Fibroblast of the aortic adventitia (primary cell): Measurements from ENCODE around the gene SMIM21. TPM values are rescaled to one million over a fixed set of nuclear protein-coding genes. Genes with fewer than 3 reads are reported as not detected.

Experiments
- DNase-seq: peaks from one replicate; pipeline ENCODE4 v3.0.0-alpha.2; 2010; ENCODE audit warnings: low read depth
- H3K4me3 ChIP-seq: 2 replicates; pipeline ENCODE4 v1.5.1; 2011; ENCODE audit warnings: low read depth, mild to moderate bottlenecking, control low read depth, low read length, moderate library complexity
- CTCF ChIP-seq: IDR thresholded peaks from 2 replicates; pipeline ENCODE4 v1.5.1; 2011; ENCODE audit warnings: mild to moderate bottlenecking, low read length, control low read depth, inconsistent platforms; ENCODE audit not compliant: insufficient read depth
- total RNA-seq: library from RNA; depleted of rRNA; stranded (reverse); fragments of >200 nt; gene quantifications from 2 replicates; pipeline ENCODE4 v1.2.3, GENCODE V29; 2012; ENCODE audit warnings: low replicate concordance

Gene SMIM21
- total RNA-seq, 1 donor, result not detected

GRCh38 chr18:75454022-75454795 lies 26.7 kb upstream of the SMIM21 start:
- no peak for DNase-seq

DNA sequence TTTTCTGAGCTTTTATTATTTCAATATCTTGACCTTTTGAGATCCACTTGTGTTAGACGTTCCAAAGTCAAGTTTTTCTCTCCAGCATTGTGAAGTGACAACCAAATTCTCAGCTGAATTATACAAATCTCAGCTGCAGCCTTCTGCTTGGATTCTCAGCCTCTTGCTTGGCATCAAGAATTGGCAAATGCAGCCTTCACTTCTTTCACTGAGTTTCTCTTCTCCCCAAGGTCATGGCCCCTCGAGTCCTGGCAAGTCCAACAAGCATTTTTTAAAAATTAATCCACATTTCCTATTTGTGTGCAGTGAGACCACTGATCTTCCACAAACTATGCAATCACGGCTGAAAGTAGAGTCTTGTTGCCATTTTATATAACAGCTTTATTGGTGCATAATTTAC lies 23.4 kb upstream of the SMIM21 start:
- H3K4me3 ChIP-seq, result no peak overlapping the region
- peak; percentile 6 for DNase-seq
- TF ChIP-seq CTCF, result no peak

More at GRCh38 chr18:75454022-75454795, 26.7 kb upstream of the SMIM21 start:
- H3K4me3 ChIP-seq, result no peak overlapping the region
- no peak for TF ChIP-seq CTCF

DNA sequence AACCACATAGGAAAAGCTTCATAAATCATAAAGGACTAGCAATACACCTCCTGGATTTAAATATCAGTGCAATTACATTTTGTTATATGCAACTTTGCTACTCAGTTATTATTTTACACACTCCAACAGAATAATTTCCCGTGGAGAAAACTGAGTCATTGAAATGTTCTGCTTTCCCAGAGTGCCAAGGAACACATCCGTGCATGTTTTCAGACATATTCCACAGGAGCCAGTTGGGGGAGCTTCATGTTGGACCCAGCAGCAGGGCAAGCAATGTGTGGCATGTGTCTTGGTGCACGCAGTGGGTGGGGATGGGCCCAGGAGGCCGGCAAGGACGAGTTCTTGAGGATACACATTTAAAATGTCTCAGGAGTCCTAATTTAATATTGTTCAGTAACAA lies 14.4 kb upstream of the SMIM21 start:
- TF ChIP-seq CTCF, result no peak
- H3K4me3 ChIP-seq, result no peak overlapping the region
- DNase-seq, result peak; percentile 13

DNA sequence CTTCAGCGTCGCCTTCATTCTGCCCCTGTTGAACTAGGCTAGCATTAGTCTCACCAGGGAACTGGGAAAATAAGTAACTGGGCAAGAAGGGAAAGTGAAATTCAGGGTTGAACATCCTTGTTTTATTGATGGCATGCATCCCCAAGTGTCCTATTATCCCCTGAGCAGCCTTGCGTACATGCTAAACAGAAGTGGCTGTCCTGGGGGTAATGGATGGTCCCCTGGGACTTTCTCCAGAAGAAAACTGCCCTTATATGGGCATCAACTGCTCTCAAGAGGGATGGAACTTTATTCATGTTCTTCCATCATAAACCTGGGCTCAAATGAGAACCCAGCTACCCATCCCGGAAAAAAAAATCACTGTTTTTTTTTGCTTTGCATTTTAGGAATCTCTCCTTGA lies 11.8 kb upstream of the SMIM21 start:
- no peak for DNase-seq
- no peak for TF ChIP-seq CTCF
- H3K4me3 ChIP-seq, result no peak overlapping the region

- no peak overlapping the region for H3K4me3 ChIP-seq
- DNase-seq, result peak; percentile 20
- no peak for TF ChIP-seq CTCF
Measured at GRCh38 chr18:75438891-75439290, 11.4 kb upstream of the SMIM21 start.

- no peak for DNase-seq
- no peak for TF ChIP-seq CTCF
- H3K4me3 ChIP-seq, result no peak overlapping the region
Measured at GRCh38 chr18:75437979-75438378, 10.5 kb upstream of the SMIM21 start.

- TF ChIP-seq CTCF, result no peak
- no peak overlapping the region for H3K4me3 ChIP-seq
- no peak for DNase-seq
Measured at GRCh38 chr18:75433098-75433497, 5.6 kb upstream of the SMIM21 start.
